GM19023 (cell line): ENCODE results near the gene PLEKHA1.

Experiments
- ATAC-seq: cut with Tn5 transposase; IDR thresholded peaks from one replicate; pipeline ENCODE4 v1.9.1; 2021; ENCODE audit warnings: mild to moderate bottlenecking, moderate library complexity; ENCODE audit not compliant: unreplicated experiment

The PLEKHA1 gene

GRCh38 chr10:122475591-122476332, 101.3 kb downstream of the PLEKHA1 start:
- ATAC-seq: no peak

GRCh38 chr10:122476333-122476695, 101.8 kb downstream of the PLEKHA1 start:
- ATAC-seq: no peak

- no peak for ATAC-seq
Measured at GRCh38 chr10:122477436-122477835, 102.9 kb downstream of the PLEKHA1 start.

- ATAC-seq: no peak
Measured at GRCh38 chr10:122478971-122479370, 104.5 kb downstream of the PLEKHA1 start.

- no peak for ATAC-seq
Measured at GRCh38 chr10:122480146-122480833, 105.8 kb downstream of the PLEKHA1 start.

GRCh38 chr10:122481296-122482056, 107.0 kb downstream of the PLEKHA1 start:
- ATAC-seq: no peak
